GM12878 (cell line): ENCODE data around the gene SRCIN1.

Experiments used
- MYC ChIP-seq: IDR thresholded peaks from 2 replicates; pipeline ENCODE4 v1.6.1; 2011; ENCODE audit warnings: mild to moderate bottlenecking, low read length, moderate library complexity, inconsistent platforms; ENCODE audit not compliant: insufficient read depth, insufficient replicate concordance, insufficient read length, severe bottlenecking
- POLR2A ChIP-seq: IDR thresholded peaks from 2 replicates; pipeline ENCODE4 v1.6.1; 2011; ENCODE audit warnings: low read depth, mild to moderate bottlenecking, low read length

- no peak for TF ChIP-seq POLR2A
- no peak for TF ChIP-seq MYC
Observed at GRCh38 chr17:38653679-38654078, 47.9 kb upstream of the SRCIN1 start.
